Uterus (tissue), 2 donors: Measurements from ENCODE around the gene ZNF462.

Source experiments
- POLR2A ChIP-seq, 2 donors: fragments of 450-650 bp; IDR thresholded peaks; one replicate each; pipeline ENCODE4 v1.6.1; 2016; ENCODE audit warnings: antibody characterized with exemption in 2 of 2, mild to moderate bottlenecking in 1 of 2, moderate library complexity in 1 of 2
- TF ChIP-seq, protein P1 (sequence below), 4 experiments: fragments of 200-600 bp in 2 of 4; fragments of 450-650 bp in 2 of 4; sonication (generic) in 2 of 4; IDR thresholded peaks; one replicate each; pipeline ENCODE4 v1.5.1; 2016 to 2019; ENCODE audit warnings: antibody characterized with exemption in 4 of 4, mild to moderate bottlenecking in 2 of 4, moderate library complexity in 1 of 4

DNA sequence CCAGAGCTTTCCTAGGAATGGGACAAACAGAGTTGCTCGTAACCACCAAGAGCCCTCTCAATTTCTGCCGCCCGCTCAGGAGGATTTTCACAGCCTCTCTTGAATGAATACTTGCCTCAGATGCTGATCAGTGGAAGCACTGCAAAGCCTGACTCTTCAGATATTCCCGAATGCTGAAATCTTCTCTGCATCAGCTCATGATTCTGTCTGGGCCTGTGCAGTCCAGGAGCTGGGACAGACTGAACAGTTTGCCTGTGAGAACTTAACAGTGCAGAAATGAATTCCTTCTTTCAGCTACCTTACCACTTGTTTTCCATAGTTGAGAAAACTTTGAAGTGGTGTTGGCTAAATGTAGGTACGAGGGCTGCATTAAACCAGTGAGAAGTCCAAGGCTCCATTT lies 17.1 kb downstream of the ZNF462 start:
- TF ChIP-seq, protein P1, sequence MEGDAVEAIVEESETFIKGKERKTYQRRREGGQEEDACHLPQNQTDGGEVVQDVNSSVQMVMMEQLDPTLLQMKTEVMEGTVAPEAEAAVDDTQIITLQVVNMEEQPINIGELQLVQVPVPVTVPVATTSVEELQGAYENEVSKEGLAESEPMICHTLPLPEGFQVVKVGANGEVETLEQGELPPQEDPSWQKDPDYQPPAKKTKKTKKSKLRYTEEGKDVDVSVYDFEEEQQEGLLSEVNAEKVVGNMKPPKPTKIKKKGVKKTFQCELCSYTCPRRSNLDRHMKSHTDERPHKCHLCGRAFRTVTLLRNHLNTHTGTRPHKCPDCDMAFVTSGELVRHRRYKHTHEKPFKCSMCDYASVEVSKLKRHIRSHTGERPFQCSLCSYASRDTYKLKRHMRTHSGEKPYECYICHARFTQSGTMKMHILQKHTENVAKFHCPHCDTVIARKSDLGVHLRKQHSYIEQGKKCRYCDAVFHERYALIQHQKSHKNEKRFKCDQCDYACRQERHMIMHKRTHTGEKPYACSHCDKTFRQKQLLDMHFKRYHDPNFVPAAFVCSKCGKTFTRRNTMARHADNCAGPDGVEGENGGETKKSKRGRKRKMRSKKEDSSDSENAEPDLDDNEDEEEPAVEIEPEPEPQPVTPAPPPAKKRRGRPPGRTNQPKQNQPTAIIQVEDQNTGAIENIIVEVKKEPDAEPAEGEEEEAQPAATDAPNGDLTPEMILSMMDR (IDR thresholded peaks at IDR 0.05): no peak
- no peak for TF ChIP-seq POLR2A (IDR thresholded peaks at IDR 0.05)
